ENCODE results near the gene ZBTB49. TPM values are rescaled to one million over a fixed set of nuclear protein-coding genes. Genes with fewer than 3 reads are reported as not detected.

Gene ZBTB49
- total and polyA plus RNA-seq, 2 donors (not counting 1 experiment from before 2014, with no cell fraction given), result 7.0 to 16.9 TPM

DNA sequence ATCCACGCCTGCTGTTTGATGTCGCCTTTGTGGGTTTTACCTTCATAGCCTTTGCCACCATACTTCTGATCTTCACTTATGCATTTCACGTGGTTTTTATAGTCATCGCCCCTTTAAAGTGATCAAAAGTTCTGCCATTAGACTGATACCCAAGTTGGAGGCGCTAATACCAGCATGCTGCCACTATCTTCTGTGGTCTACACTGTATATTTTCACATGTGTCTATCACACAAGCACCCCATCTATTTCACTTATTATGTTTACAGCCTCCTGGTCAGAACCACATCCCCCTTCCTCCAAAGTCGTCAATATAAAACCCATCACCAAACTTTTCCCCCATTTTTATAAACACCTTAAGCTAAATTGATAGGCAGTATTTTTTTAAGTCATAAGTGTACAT lies 8.3 kb upstream of the ZBTB49 start:
- POLR2A ChIA-PET, result no interaction called here
- H3K4me1 ChIP-seq (ENCODE audit: control insufficient read depth in 2 of 2, insufficient read depth in 2 of 2, low read length in 2 of 2), result no peaks in the 10 kb centered on the region

More for the DNA sequence above, 8.3 kb upstream of the ZBTB49 start:
- Histone ChIP-seq H3K4me3 (ENCODE audit: control extremely low read depth in 1 of 5, extremely low read depth in 1 of 5, insufficient read depth in 1 of 5, low read depth in 2 of 5, low read length in 4 of 5) (no peak overlapping the region), H3K9ac (ENCODE audit: low read length) (no peak overlapping the region), H3K4me2 (replicated peaks; ENCODE audit: low read depth, low read length, poor library complexity, severe bottlenecking) (no peak overlapping the region), H3K9me3 (ENCODE audit: control extremely low read depth in 1 of 3, control insufficient read depth in 2 of 3, insufficient read depth in 1 of 3, low read length in 2 of 3) (no peaks in the 10 kb centered on the region), H4K20me1 (ENCODE audit: control insufficient read depth, insufficient read depth, low read length, poor library complexity, severe bottlenecking) (no peaks in the 10 kb centered on the region), H3K79me2 (ENCODE audit: control insufficient read depth, insufficient read depth, low read length) (no peaks in the 10 kb centered on the region), H3K27ac (ENCODE audit: low read length in 2 of 2) (no peak overlapping the region), H3K36me3 (replicated peaks in 1 of 2; ENCODE audit: control extremely low read depth in 1 of 2, control insufficient read depth in 1 of 2, extremely low read depth in 1 of 2, insufficient read depth in 2 of 2, low read length in 1 of 2) (peaks cover 0 to 62% of the 10 kb centered on the region in 2 experiments), H3K27me3 (replicated peaks in 1 of 4; ENCODE audit: control extremely low read depth in 1 of 4, control insufficient read depth in 3 of 4, insufficient read depth in 4 of 4, low read length in 3 of 4) (no peaks in the 10 kb centered on the region), H2AFZ (ENCODE audit: insufficient read depth, low read depth, low read length, poor library complexity, severe bottlenecking) (no peak overlapping the region)
- ATAC-seq (ENCODE audit: low read depth) (no peak), DNase-seq (no peak)
- Mint-ChIP-seq H3K4me1 (no peaks in the 10 kb centered on the region), H3K4me3 (no peak overlapping the region), H3K27ac (no peak overlapping the region), H3K27me3 (no peaks in the 10 kb centered on the region), H3K9me3 (ENCODE audit: insufficient read depth) (no peaks in the 10 kb centered on the region)
- 76% methylated on average over 5 of the region's 6 CpGs for WGBS (ENCODE audit: insufficient coverage)
- TF ChIP-seq CTCF (IDR thresholded peaks at IDR 0.05), result no peak
- no peak for TF ChIP-seq EZH2 (IDR thresholded peaks at IDR 0.05; ENCODE audit: borderline replicate concordance, insufficient read depth, low read depth, low read length, poor library complexity, severe bottlenecking)
- intact Hi-C loops (cut with micrococcal nuclease), result no loop called here
- CTCF ChIA-PET, result no interaction called here
